COR-L47 (cell line): Measurements from ENCODE around the gene C16orf96.
A peak's percentile ranks its signal among the peaks of the same experiment; 100 is the strongest.

Experiments
- DNase-seq: peaks from one replicate; lab custom pipeline; 2025; lab: John Stamatoyannopoulos, UW

The C16orf96 gene

DNA sequence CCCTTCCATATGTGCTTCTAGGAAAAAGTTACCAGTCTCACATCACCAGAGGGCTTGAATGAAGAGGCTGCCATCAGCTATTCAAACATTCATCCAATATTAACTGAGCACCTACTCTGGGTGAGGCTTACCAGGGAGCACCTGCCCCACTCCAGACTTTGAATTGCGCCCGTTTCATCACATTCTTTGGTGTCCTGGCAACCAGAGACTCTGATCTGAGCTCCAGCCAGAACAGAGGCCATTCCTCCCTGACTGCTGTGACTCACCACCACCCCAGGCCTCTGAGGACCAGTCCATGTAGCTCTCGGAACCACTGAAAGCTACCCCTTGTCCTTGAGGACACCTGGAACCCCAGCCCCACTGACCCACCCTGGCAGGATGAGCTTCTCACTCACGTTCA lies at the start of gene C16orf96:
C16orf96 (plus strand) TSS at position 229 of the 400 bp plus-strand sequence; CDS start at position 379, 150 bp downstream.
- no peak for DNase-seq

DNA sequence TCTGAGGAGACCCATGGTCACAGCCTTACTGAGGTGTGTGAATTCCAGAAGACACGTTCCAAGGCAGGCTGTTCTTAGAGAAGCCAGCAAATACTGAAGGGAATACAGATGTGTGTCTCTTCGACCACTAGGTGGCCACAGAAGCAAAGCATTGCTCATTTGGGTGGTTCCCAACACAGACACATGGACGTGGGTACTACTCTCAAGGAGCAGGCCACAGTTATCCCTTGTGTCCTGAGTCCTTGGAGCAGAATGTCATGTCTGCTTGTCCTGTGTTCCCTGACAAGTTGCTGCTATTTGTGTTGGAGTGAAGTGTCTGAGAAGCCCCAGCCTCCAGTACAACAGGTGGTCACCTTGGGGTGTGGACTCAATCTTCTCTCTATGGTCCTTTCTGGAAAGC lies 49.7 kb upstream of the C16orf96 start:
- DNase-seq: peak; percentile 62

DNA sequence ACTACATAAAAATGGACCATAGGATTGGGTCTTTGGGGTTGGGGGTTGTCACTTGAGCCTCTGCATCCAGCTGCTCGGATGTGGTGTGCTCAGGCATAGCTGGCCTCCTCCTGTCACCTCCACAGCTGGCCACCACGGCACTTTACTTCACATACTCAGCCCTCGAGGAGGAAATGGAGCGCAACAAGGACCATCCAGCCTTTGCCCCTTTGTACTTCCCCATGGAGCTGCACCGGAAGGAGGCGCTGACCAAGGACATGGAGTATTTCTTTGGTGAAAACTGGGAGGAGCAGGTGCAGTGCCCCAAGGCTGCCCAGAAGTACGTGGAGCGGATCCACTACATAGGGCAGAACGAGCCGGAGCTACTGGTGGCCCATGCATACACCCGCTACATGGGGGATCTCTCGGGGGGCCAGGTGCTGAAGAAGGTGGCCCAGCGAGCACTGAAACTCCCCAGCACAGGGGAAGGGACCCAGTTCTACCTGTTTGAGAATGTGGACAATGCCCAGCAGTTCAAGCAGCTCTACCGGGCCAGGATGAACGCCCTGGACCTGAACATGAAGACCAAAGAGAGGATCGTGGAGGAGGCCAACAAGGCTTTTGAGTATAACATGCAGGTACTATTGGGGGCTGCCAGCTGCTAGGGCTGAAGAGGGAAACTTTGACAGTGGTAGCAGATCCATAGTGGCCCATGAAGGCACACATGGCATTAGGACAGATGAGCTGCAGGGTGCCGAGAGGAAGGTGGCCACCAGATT lies 48.4 kb upstream of the C16orf96 start:
- no peak for DNase-seq

DNA sequence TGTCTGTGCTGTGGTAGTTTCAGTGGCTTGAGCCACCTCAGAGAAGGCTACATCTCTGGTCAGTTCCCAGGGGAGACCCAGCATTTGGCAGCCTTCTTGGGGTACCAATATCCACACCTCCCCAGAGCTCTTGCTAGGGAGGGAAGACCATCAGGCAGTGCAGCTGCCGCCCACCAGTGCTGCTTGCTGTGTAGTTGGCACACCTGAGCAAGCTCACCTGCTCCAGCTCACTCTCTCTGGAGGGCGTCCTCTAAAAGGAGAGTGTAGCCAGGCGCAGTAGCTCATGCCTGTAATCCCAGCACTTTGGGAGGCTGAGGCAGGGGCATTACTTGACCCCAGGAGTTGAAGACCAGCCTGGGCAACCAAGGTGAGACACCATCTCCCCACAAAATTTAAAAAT lies 47.3 kb upstream of the C16orf96 start:
- no peak for DNase-seq

DNA sequence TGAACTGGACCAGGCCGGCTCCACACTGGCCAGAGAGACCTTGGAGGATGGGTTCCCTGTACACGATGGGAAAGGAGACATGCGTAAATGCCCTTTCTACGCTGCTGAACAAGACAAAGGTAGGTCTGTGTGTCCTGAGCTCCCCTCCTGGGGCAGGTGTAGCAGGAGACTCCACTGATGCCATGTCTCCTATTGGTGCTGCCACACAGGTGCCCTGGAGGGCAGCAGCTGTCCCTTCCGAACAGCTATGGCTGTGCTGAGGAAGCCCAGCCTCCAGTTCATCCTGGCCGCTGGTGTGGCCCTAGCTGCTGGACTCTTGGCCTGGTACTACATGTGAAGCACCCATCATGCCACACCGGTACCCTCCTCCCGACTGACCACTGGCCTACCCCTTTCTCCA lies 46.7 kb upstream of the C16orf96 start:
- no peak for DNase-seq

DNA sequence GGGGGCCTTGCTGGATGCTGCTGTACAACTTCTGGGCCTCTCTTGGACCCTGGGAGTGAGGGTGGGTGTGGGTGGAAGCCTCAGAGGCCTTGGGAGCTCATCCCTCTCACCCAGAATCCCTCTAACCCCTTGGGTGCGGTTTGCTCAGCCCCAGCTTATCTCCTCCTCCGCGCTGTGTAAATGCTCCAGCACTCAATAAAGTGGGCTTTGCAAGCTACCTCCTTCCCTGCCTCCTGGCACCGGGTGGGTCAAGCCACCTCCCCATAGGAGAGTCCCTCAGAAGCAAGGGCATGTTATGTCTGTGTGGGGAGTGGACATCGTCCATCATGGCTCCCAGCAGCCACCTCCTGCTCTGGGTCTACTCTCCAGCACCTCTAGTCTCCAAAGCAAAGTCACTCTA lies 46.0 kb upstream of the C16orf96 start:
- DNase-seq: no peak

DNA sequence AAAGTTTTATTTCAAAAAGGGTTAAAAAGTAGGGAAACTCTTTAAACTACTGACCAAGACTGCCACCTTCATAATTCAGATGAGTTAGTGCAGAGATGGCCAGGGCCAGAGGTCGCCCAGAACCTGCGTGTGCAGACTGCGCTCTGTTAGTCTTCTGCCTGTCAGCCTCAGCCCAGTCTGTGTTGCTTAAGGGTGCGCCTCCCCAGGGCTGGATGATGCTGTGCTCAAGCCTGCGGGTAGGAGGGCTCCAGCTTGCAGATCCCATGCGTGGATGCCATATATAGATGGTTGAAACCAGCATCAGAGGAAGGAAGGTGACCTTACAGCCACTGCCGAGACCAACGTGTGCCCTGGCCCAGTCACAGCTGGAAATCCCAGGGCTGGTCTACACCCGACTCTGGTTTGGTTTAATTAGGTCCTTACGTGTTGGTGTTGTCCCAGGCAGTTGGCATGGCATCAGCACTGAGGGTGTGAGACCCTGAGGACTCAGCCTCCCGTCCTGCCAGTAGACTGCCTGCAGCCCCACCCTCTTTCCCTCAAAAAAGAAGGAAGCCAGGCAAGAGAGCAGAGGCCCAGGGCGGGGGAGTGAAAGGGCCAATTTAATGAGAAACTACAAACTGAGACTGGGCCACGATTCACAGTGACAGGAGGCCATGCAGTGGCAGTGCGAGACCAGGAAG lies 45.3 kb upstream of the C16orf96 start:
- DNase-seq: no peak

DNA sequence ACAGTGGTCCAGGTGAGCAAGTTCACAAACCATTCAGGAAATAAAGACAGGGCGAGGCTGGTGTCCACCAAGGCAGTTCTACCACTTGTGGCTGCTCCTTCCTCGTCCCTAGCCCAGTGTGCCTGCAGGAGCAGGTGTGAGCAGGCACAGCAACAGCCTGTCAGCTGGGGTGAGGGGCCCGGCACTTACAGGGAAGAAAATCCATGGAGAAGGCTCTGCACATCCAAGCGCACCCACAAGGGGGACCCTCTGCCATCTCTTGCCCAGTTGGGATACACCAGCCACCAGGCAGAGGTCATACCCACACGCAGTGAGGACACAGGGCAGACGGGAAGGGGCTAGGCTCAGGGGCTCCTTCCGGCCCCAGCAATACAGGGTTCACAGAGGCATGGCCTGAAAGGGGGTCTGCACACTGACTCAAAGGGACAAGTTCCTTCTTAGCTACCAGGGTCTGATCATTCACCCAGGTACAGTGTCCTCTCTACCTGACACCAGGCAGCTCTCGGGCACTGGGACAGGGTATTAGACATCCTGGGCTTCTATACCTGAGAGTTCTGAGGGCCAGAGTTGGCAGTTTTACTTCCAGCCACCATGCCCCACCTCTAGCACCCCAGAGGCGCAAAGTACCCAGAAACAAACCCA lies 44.6 kb upstream of the C16orf96 start:
- DNase-seq: peak; percentile 47

DNA sequence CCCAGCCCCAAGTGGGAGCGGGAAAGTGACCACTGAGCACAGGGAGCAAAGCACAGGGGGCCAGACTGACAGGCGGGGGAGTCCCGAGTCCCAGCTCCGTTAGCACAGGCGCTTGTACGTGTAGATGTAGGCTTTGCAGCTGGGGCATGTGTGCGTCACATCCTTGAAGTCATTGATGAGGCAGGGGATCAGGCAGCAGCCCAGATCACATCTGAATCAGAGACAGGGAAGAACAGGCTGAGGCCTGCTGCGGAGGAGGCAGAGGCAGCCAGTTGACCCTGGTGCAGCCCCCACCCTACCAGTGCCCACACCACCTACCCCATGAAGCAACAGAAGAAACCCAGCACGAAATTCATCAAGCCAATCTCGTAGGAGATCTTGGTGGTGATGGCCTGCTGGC lies 43.7 kb upstream of the C16orf96 start:
- no peak for DNase-seq

DNA sequence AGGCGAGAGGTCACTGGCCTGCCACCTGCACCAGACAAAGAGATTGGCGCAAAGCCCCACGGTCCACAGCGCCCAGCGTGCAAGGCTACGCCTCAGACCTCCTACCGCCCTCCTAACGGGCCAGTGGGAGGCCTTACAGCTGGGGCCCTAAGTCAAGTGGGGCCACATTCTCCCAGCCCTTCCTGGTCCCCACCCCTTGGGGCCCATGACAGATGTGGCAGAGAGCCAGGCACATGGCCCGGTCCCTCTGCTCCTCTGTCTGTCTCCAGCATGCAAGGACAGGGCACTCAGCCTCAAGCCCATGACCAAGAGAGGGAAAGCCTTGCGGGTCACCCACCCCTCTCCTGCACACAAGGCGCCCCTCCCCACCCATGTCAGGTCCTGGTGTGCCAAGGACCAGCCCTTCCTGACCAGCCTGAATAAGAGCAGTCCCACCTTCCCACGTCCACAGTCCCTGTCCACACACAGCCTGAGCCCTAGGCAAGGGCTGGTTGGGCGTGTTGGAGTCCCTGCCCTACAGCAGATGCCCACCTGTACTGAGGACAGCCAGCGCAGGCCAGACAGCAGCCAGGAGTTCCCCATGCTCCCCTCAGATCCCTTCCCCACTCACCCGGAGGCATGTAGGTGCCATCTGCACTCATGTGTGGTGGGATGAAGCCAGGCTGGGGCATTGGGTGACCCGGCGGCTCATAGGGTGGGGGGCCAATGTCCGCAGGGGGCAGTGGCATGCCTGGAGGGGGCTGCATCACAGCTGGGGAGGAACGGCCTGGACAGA lies 42.9 kb upstream of the C16orf96 start:
- DNase-seq: no peak

DNA sequence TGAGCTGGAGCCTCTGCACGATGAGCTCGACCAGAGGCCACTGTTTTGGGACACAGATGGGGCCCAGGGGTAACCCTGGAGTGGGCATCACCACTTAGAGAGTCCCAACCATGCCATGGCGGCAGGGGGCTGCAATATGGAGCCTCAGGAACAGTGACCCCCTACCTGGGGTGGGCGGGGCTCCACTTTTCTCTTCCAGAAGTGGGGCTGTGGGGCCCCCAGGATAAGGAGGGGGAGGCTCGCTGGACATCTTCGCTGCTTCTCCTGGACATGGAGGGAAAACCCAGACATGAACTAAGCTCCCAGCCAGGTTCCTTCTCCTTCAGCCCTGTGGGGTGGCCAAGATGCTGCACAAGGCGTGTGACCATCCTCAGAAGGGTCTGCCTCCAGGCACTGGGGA lies 42.3 kb upstream of the C16orf96 start:
- no peak for DNase-seq

DNA sequence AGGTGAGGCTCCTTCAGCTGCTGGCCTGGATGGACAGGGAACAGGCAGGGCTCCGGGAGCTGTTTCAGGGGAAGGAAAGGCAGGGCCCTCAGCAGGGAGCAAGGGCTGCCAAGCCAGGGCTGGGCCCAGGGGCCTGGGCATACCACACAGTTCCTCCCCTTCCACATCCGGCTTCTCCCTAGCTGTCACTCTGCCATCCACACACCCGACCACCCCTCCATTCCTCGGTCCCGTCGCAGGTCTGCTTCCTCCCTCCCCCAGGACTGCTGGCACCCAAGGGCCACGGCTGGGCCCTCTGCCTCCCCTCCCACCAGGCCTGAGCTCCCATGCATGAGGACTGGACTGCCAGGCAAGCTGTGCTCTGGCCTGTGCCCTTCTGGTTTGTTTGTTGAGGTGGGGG lies 41.5 kb upstream of the C16orf96 start:
- DNase-seq: no peak

DNA sequence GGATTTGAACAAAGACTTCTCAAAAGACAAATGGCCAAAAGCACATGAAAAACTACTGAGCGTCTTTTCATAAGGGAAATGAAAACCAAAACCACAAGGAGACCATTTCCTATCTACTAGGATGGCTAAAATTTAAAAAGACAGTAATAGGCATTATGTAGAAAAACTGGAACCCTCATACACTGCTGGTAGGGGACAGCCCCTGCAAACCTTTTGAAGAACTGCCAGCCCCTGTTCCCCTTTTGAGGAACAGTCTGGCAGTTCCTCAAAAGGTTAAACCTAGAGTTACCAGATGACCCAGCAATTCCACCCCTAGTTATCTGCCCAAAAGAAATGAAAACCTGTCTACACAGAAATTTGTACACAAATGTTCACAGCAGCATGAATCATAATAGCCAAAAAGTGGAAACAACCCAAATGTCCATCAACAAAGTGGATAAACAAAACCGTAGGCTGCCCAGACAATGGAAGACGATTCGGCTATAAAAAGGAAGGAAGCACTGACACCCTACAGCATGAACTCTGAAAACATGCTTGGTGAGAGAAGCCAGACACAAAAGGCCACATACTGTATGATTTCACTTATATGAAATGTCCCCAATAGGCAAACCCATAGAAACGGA lies 40.4 kb upstream of the C16orf96 start:
- DNase-seq: no peak

DNA sequence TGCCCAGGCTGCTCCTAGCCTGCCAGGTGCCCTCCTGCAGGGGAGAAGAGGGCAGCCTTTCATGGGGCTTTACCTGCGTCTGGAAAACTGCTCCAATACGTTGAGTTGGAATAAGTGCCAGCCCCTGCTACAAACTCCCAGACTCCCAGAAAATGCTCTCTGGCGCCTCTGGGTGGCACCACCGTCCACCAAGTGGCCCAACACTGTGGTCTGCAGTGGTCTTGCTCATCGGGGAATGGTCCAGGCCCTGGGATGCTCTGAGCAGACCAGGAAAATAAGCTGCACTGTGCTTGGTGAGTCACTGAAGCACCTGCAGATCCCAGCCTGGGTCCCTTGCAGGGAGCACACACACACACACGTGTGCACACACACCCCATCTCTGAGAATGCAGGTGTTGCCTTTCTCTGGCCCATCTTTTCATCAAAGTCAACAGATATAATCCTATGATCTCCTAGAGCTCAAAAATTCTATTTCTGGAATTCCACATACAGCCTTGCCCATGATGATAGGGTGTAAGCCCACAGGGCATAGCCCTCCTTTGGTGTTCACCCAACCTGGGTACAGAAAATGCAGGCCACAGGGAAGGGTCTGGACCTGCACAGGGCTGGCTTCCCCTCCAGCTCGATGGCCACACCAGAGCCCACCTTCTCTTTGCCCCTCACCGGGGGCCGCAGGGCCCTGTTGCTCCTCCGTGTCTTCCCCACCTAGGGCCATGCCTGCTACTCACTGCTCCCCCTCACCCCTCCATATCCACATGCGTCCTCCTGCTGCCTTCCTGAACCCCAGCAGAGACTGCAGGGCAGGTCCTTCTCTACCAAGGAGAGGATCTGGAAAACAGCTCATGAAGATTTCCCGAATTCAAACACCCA lies 38.1 kb upstream of the C16orf96 start:
- DNase-seq: peak; percentile 46

DNA sequence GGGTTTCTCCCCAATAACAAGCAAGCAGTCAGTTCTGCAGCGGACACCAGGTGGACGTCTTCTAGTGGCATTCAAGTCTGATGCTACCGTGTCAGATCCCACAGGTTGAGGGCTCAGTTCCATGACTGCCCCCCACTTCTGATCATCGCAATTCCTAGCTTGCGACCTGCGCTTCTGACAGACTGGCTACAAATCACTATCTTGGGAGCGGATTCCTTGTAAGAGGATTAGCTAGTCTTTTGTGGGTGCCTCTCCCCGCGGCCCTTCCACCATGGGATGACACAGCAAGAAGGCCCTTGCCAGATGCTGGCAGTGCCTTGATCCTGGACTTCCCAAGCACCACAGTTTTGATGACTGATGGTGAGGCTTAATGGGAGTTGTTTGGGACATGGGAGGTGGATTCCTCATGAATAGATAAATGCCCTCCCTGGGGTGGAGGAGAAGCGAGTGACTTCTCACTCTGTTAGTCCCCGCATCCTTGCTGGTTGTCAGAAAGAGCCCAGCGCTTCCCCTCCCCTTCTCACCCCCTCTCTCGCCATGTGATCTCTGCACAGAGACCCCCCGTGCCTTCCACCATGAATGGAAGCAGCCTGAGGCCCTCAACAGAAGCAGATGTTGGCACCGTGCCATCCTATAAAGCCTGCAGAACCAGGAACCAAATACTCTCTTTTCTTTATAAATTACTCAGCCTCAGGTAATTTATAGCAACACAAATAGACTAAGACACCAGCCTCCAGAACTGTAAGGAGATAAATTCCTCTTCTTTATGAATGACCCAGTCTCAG lies 36.7 kb upstream of the C16orf96 start:
- DNase-seq: no peak

DNA sequence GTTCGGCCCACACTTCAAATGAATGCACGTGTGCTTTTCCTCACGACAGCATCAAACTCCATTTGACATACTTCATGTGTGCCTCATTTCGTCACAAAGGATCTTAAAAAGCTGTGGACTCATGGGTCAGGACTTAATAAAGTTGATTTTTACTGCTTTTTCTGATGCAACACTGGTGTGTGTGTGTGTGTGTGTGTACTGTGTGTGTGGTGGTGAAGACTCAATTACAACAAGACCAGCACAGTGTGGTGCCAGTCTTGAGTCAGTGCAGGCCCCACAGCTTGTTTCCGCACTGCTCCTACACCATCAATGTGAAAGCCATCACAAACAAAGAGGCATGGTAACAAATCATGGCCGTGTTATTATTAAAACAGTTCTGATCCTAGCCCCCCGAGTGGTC lies 35.2 kb upstream of the C16orf96 start:
- DNase-seq: no peak

DNA sequence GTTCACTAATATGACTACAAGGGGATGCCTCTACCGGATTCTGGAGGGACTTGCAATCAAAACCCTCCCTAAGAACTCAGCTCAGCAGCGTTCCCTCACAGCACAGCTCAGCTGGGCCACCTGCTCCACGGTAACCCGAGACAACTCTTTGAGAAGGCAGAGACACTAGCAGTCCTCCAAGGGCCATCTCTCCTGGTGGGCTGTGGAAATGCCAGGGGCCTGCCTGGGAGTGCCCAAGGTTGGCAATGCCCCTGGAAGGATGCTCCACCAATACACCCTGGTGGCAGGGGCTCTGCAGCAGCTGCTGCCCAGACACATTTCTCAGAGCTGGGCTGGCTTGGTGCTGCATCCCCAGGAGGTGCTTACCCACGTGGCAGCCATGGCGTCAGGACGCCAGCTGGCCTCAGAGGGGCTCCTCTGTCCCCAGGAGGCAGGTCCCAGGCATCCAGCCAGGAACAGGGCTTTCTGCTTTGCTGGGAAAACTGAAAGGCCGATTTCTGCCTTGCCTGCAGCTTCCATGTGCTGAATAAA lies 34.0 kb upstream of the C16orf96 start:
- DNase-seq: peak; percentile 97

DNA sequence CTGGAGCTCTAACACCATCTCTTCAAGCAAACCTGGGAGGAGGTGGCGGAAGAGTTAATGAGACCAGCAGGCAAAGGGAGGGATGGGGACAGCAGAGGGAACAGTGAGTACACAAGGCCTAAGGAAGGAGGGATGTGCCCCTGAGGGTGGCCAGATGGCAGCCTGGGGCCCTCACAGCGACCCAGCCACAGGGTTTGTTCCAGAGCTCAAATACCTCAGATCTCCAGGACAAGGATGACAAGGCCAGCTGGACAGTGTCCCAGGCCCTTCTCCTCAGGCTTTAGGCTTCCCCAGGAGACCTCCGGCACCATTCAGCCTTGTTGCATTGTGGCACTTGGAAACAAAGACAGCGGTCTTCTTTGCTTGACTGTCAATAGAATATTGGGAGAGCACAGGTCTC lies 32.5 kb upstream of the C16orf96 start:
- no peak for DNase-seq

DNA sequence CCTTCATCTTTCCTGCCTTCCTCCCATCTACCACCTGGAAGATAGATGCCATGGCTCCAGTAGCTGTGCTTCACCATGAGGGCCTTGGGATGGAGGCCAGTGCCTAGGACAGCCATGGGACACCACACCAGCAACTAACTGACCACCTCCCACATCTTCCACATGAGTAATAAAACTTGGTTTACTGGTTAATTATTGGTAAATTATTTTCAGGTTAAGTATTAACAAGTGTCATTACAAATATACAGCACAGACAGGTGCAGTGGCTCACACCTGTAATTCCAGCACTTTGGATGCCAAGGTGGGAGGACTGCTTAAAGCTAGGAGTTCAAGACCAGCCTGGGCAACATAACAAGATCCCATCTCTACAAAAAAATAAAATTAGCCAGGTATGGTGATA lies 31.6 kb upstream of the C16orf96 start:
- DNase-seq: no peak

DNA sequence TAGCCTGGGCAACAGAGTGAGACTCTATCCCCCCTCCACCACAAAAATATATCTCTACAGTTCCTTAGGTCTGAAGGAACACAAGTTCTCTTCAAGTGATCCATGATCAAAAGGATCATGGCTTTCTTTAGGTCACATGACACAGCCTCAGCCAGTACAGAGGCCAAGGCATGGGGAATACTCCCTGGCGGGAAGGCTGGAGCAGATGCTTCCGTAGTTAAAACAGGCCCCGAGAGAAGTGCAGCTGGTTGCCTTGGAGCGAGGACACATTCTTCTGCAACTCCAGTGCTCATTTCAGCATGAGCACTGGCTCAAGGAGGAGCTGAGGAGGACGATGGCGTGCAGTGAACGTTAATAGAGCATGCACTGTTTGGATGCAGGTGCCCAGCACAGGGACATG lies 31.1 kb upstream of the C16orf96 start:
- no peak for DNase-seq
